ENCODE data around the gene CA4. TPM values are rescaled to one million over a fixed set of nuclear protein-coding genes. Genes with fewer than 3 reads are reported as not detected.

The CA4 gene
- total and polyA plus RNA-seq, 2 of the 8 experiments (the other 6 are each of a cell fraction or from before 2014, with no cell fraction given), result 3.6 to 4.2 TPM

DNA sequence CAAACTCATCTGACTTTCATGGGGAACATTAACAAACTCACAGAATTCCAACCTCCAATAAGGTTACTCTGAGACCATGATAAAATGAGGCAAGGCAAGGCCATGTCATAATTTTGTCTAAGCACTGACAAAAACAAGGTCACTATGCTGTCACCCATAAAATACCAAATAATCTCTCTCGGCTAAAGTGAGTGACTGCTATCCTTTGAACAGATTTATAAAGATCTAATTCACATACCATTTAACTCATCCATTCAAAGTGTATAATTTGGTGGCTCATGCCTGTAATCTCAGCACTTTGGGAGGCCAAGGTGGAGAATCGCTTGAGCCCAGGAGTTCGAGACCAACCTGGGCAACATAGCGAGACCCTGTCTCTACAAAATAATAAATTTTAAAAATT lies 20.6 kb upstream of the CA4 start (continued):
- no peak for TF ChIP-seq BCL11A (IDR thresholded peaks at IDR 0.05; ENCODE audit: low read depth in 2 of 2, low read length in 2 of 2)
- TF ChIP-seq TBP (IDR thresholded peaks at IDR 0.05; ENCODE audit: low read depth, low read length), result no peak
- TF ChIP-seq PHF8 (conservative IDR thresholded peaks at IDR 0.05; ENCODE audit: low read depth, low read length), result no peak
